ENCODE results near the gene LRRFIP2. TPM values are rescaled to one million over a fixed set of nuclear protein-coding genes. Genes with fewer than 3 reads are reported as not detected.

The LRRFIP2 gene
- total and polyA plus RNA-seq, 2 of the 4 experiments (the other 2 are of a cell fraction) = 20.6 to 31.0 TPM

GRCh38 chr3:37029111-37029510 lies 145.3 kb downstream of the LRRFIP2 start:
- TF ChIP-seq NFE2L2 (IDR thresholded peaks at IDR 0.05; ENCODE audit: low read depth, low read length) (no peak), POLR2A (IDR thresholded peaks at IDR 0.05; ENCODE audit: low read depth, low read length) (no peak), RFX5 (IDR thresholded peaks at IDR 0.05; ENCODE audit: low read depth, low read length) (no peak), SMC3 (IDR thresholded peaks at IDR 0.05; ENCODE audit: low read depth, low read length) (no peak), FOS (IDR thresholded peaks at IDR 0.05; ENCODE audit: low read depth, low read length) (no peak), BHLHE40 (IDR thresholded peaks at IDR 0.05; ENCODE audit: low read depth, low read length) (no peak), RAD21 (IDR thresholded peaks at IDR 0.05; ENCODE audit: low read length) (no peak), MAZ (IDR thresholded peaks at IDR 0.05; ENCODE audit: borderline replicate concordance, low read depth, low read length) (no peak), CEBPB (IDR thresholded peaks at IDR 0.05; ENCODE audit: low read depth, low read length) (no peak), RCOR1 (IDR thresholded peaks at IDR 0.05; ENCODE audit: insufficient replicate concordance, low read length) (no peak), MAFK (IDR thresholded peaks at IDR 0.05; ENCODE audit: low read depth, low read length) (no peak), CHD1 (IDR thresholded peaks at IDR 0.05; ENCODE audit: low read depth, low read length) (no peak), MXI1 (IDR thresholded peaks at IDR 0.05; ENCODE audit: borderline replicate concordance, low read depth, low read length) (no peak)
- TF ChIP-seq, protein P1, sequence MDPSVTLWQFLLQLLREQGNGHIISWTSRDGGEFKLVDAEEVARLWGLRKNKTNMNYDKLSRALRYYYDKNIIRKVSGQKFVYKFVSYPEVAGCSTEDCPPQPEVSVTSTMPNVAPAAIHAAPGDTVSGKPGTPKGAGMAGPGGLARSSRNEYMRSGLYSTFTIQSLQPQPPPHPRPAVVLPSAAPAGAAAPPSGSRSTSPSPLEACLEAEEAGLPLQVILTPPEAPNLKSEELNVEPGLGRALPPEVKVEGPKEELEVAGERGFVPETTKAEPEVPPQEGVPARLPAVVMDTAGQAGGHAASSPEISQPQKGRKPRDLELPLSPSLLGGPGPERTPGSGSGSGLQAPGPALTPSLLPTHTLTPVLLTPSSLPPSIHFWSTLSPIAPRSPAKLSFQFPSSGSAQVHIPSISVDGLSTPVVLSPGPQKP (IDR thresholded peaks at IDR 0.05; ENCODE audit: borderline replicate concordance, low read depth, low read length) = no peak
- TF ChIP-seq, protein P2, sequence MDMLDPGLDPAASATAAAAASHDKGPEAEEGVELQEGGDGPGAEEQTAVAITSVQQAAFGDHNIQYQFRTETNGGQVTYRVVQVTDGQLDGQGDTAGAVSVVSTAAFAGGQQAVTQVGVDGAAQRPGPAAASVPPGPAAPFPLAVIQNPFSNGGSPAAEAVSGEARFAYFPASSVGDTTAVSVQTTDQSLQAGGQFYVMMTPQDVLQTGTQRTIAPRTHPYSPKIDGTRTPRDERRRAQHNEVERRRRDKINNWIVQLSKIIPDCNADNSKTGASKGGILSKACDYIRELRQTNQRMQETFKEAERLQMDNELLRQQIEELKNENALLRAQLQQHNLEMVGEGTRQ (IDR thresholded peaks at IDR 0.05; ENCODE audit: low read depth, low read length) = no peak
- TF ChIP-seq, protein P3, sequence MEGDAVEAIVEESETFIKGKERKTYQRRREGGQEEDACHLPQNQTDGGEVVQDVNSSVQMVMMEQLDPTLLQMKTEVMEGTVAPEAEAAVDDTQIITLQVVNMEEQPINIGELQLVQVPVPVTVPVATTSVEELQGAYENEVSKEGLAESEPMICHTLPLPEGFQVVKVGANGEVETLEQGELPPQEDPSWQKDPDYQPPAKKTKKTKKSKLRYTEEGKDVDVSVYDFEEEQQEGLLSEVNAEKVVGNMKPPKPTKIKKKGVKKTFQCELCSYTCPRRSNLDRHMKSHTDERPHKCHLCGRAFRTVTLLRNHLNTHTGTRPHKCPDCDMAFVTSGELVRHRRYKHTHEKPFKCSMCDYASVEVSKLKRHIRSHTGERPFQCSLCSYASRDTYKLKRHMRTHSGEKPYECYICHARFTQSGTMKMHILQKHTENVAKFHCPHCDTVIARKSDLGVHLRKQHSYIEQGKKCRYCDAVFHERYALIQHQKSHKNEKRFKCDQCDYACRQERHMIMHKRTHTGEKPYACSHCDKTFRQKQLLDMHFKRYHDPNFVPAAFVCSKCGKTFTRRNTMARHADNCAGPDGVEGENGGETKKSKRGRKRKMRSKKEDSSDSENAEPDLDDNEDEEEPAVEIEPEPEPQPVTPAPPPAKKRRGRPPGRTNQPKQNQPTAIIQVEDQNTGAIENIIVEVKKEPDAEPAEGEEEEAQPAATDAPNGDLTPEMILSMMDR (conservative IDR thresholded peaks at IDR 0.05; ENCODE audit: low read depth, low read length) = no peak
- intact Hi-C loops (cut with micrococcal nuclease) = no loop called here
- Histone ChIP-seq H2BK5ac (ENCODE audit: low read depth, low read length, poor library complexity, severe bottlenecking) (no peak overlapping the region), H4K20me1 (ENCODE audit: insufficient read depth, low read length) (no peaks in the 10 kb centered on the region), H3K36me3 (ENCODE audit: control insufficient read depth, insufficient read depth, low read length) (peaks cover 29% of the 10 kb centered on the region), H3K9me3 (ENCODE audit: control insufficient read depth, insufficient read depth, low read length) (no peaks in the 10 kb centered on the region), H3K9me1 (ENCODE audit: insufficient read depth, low read length) (peaks cover 3% of the 10 kb centered on the region; the same call in 1 of the 2 replicates), H3K4me3 (ENCODE audit: insufficient read depth, low read depth, low read length) (no peak overlapping the region), H3K23ac (ENCODE audit: low read depth, low read length) (no peak overlapping the region), H4K8ac (ENCODE audit: low read depth in 2 of 2, low read length in 2 of 2) (no peak overlapping the region), H2AFZ (replicated peaks; ENCODE audit: low read length, poor library complexity) (no peak overlapping the region), H3K27me3 (ENCODE audit: control insufficient read depth, insufficient read depth, low read length) (no peaks in the 10 kb centered on the region), H3K4ac (ENCODE audit: low read depth, low read length) (no peak overlapping the region), H2AK9ac (replicated peaks; ENCODE audit: low read depth, low read length, poor library complexity) (no peak overlapping the region), H3K4me1 (ENCODE audit: control insufficient read depth, insufficient read depth, low read length) (peaks cover 4% of the 10 kb centered on the region), H3K18ac (ENCODE audit: low read depth, low read length) (no peak overlapping the region), H3K9ac (ENCODE audit: low read depth, low read length) (no peak overlapping the region), H2AK5ac (ENCODE audit: low read depth, low read length) (no peak overlapping the region), H3K56ac (ENCODE audit: extremely low read depth, insufficient read depth, low read length) (no peak overlapping the region), H3K79me1 (ENCODE audit: low read depth in 1 of 2, low read length in 2 of 2) (peaks cover 9 to 26% of the 10 kb centered on the region in 2 experiments; a peak in 2 of 4 replicates), H2BK15ac (ENCODE audit: low read depth, low read length) (no peak overlapping the region), H2BK120ac (ENCODE audit: low read depth, low read length) (no peak overlapping the region), H4K5ac (ENCODE audit: low read depth, low read length) (no peak overlapping the region), H2BK20ac (ENCODE audit: low read depth, low read length) (no peak overlapping the region), H3K14ac (replicated peaks; ENCODE audit: low read depth, low read length) (no peak overlapping the region), H4K91ac (ENCODE audit: insufficient read depth, low read depth, low read length) (no peak overlapping the region), H3K27ac (ENCODE audit: insufficient read depth, low read length) (no peak overlapping the region), H3K4me2 (ENCODE audit: low read depth, low read length) (no peak overlapping the region)
- no peak for ATAC-seq (ENCODE audit: low read depth)
- DNase-seq = no peak
- WGBS, 2 experiments (ENCODE audit: extremely low coverage in 2 of 2, insufficient read length in 1 of 2) = no CpG with 5 or more reads among the region's 1 CpG
- in situ Hi-C loops (cut with MboI; ENCODE audit: low sequenced_read_pairs) = loop anchor here (10.0 kb wide), 1 partner anchor 186 kb away; no protein-coding TSS in a partner anchor
- CTCF ChIA-PET = no interaction called here
- no TSS peak for BruUV-seq (replicated peaks)
- dilution Hi-C loops (cut with HindIII; ENCODE audit: low sequenced_read_pairs, unreplicated experiment) = no loop called here
- POLR2A ChIA-PET (ENCODE audit: unreplicated experiment) = no interaction called here

Data from IMR-90 (cell line).